Pulmonary artery endothelial cell (primary cell): ENCODE measurements around the gene L1CAM. TPM values are rescaled to one million over a fixed set of nuclear protein-coding genes. Genes with fewer than 3 reads are reported as not detected.

Source experiments
- DNase-seq: peaks from one replicate; pipeline ENCODE4 v3.0.0-alpha.2; 2011; ENCODE audit warnings: low read depth, low spot score
- total RNA-seq: library from RNA; depleted of rRNA; stranded (reverse); fragments of >200 nt; gene quantifications from 2 replicates; pipeline ENCODE4 v1.2.3, GENCODE V29; 2014

L1CAM gene
- total RNA-seq, 1 donor from 2014 or later = 0.13 TPM

DNA sequence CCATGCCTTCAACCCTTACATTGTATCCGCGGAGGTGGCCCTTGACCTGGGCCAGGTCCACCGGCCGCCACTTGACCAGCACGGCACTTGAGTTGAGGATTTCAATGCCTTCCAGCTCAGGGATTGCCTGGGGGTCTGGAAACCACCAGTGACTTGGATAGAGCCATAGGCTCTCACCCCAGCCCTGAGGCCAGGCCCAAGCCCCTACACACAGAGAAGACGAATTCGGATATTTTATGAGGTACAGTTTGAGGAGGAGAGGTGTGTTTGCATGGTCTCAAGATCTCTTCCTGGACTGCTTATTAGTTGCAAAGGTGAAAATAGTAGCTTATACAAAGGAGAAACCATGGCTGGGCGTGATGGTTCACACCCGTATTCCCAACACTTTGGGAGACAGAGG is 20.3 kb downstream of the L1CAM start:
- no peak for DNase-seq

DNA sequence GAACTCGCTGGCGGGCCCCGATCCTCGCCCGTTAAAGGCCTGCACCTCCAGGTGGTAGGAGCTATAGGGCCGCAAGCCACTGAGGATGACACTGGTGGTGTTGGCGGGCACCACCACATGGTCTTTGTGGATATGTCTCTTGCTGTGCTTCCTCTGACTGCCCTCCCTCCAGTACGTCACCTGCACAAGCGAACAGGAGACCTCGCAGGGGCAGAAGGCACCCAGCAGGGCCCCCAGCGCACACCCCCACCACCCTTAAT is 20.7 kb downstream of the L1CAM start:
- no peak for DNase-seq

DNA sequence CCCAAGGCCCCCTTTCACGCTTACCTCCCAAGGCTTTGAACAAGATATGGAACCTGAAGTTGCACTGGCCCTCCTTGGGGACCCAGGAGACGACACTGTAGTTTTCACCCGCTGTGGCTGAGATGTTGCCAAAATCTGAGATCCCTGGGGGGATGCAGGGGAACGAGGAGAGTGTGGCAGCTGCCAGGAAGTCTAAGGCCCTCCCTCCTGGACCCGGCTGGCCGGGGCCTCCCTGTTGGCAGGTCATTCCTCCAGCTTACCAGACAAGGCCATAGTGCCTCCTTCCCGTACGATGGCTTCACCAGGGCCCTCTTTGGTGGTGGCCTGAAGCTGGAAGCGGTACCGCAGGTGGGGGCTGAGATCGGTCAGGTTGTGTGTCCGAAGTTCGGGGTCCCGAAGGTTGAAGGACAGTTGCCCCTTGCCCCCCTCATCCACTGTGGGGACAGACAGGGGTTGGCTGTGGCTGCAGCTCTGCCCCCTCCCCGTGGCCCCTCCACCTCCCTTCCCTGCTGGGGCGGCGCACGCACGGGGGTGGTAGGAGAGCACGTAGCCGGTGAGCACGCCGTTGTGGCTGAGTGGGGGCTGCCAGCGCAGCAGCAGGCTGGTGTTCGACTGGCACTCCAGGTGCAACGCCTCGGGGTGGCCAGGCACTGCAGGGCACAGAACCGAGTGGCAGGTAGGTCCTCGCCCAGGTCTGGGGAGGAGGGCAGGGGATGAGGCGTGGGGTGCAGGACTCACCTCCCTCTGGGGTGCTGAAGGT is 21.2 kb downstream of the L1CAM start:
- no peak for DNase-seq

DNA sequence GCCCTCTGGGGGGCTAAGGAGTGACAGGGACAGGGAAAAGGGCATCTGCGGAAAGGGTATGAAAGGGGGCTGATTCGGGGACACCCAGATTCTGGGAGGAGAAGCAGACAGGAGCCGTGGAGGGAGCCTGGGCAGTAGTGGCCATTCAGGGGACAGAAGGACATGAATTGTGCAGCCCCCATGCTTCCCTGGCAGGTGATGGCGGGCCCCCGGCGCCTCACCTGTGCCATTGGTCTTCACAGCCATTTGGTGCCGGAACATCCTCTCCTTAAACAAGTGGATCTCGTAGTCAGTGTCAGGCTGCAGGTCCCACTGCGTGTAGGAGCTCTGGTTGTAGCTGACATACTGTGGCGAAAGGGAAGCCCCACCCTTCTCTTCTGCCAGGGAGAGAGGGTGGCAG is 21.9 kb downstream of the L1CAM start:
- DNase-seq = no peak

DNA sequence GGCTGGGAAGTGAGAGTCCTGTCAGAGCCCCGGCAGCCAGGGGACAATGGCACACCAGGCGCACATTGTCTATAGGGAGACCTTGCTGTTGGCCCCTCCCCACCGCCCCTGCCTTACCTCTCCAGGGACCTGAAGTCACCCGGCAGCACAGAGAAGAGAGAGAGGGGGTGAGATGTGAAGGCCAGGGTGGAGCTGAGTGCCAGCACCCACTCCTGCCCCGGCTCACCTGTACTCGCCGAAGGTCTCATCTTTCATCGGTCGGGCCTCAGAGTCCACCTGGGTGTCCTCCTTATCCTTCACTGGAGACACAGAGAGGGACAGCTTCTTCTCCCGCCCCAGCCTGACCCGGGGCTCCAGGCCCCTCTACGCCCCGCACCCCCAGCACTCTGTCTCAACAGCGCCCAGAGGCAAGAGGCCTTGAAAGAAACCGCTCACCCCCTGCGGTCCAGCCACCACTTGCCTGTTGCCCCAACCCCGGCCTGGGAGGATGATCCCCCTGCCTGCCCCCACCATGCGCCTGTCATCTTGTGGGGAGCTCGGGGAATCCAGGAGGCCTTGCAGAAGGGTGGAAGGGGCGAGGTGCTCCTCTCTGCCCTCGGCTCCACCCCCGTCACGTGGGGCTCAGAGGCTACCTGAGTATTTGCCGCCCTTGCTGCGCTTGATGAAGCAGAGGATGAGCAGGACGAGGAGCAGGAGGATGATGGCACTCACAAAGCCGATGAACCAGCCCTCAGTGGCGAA is 22.6 kb downstream of the L1CAM start:
- DNase-seq = no peak

DNA sequence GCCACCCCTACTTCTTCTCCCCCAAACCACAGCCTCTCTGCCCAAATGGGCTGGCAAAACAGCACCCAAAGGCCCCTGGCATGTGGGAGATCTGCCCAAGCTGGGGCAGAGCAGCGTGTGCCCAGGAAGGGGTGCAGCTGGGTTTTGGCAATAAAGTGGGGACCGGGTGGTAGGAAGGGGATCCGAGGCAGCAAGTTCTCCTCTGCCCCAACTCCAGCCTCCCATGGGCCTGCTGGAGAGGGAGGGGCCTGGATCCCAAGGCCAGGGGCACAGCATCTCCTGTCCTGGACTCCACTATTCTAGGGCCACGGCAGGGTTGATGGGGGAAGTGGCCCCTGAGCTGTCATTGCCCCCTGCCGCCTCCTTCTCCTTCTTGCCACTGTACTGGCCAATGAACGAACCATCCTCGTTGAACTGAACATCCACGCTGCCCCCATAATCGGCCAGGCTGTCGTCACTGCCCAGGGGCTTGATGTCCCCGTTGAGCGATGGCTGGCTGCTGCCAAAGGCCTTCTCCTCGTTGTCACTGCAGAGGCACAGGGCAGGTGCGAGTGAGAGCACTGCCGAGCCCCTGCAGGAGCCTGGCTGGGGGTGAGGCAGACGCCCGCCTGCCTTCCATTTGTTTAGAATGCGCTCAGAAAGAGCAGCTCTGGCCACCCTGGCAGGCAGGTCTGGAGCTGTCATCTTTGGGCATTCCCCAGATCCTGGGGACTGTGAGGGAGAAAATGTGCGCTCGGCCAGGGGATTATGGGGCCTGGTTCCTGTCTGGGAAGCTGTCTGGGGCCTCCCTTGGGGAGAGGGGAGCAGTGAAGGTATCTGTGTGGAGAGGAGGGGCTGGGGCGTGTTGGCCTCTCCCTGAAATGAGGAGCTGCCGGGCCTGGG is 23.4 kb downstream of the L1CAM start:
- no peak for DNase-seq

DNA sequence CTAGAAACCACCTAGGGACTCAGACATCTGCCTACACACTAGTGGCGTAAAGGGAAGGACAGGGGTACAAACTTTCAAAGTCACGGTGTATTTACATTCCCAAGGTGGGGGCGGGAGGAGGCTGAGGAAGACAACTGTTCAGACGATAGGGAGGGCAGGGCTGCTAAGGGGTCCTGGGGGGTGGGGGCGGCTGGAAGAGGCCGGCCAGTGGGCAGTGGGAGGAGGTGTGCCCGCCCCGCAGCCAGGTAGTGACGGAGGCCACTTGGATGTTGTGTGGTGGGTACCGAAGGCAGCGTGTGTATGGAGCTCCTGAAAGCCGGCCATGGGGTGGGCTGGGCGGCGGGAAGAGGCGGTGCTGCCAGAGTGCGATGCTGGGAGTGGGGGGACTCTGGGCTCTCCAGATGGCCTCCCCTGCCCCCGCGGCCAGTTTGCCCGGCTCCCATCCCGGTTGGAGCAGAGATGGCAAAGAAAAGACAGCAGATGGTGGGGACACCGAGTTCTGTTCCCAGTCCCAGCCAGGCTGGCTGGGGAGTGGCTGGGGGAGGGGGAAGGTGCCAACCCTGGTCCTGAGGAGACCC is 24.2 kb downstream of the L1CAM start:
- DNase-seq = no peak

DNA sequence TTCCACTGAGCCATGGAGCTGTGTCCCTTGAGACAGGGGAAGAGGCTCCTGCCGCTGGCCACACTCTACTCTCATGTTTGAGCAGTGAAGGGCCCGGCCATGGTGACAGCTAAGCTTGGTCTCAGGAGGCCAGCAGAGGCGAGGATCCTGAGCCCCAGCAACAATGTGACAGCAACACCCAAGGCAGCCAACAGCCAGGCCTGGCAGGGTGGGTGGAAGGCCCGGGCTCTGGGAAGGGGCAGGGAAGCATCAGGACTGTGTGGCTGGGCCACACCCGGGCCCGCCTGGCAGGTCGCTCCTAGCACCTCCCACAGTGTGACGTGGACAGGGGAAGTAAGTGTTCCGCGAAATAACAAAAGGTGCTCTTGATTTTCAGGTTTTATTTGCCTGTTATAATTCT is 24.8 kb downstream of the L1CAM start:
- DNase-seq = no peak

DNA sequence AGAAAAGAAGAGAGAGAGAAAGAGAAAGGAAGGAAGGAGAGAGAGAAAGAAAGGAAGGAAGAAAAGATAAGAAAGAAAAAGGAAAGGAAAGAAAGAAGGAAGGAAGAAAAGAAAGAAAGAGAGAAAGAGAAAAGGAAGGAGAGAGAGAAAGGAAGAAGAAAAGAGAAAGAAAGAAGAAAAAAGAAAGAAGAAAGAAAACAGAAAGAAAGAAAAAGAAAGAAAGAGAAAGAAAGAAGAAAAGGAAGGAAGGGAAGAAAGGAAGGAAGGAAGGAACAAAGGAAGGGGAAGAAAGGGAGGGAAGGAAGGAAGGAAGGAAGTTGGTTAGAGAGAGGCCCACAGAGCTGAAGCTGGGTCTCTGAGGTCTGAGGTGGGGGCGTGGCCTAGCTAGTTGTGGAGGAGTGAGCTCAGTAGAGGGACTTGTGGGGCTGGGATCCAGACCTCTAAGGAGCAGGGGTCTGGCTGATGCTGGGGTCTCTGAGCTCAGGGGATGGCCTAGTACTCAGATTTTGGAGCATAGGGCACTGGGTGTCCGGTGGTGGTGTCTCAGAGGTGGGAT is 28.5 kb downstream of the L1CAM start:
- DNase-seq = no peak

DNA sequence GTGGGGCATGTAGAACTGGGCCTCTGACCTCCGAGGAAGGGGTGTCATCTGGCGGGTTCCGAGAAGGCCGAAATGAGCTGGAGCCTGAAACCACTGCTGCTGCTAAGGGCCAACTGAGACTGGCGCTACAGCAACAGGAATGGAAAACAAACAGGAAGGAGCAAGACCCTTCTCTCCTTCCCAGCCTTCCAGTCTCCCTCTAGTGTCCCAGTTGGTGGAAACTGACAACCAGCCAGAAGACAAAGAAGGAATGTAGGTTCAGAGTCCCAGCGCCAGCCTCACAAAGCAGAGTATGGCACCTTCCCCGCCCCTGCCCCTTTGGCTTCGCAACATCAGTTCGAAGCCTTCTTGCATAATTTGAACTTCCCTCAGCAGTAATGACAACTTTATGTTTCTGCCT is 31.3 kb downstream of the L1CAM start:
- DNase-seq = no peak

DNA sequence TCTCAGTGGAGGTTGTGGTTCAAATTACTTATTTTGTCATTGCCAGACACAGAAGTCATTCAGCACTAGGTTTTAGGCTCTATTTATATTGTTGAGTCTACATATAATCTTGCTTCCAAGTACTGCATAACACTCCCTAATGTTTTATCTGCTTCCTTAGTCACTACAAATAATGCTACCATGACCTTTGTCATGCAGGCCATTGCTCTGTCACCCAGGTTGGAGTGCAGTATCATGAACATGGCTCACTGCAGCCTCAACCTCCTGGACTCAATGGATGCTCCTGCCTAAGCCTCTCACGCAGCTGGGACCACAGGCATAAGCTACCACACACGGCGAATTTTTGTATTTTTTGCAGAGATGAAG is 32.1 kb downstream of the L1CAM start:
- DNase-seq = no peak

DNA sequence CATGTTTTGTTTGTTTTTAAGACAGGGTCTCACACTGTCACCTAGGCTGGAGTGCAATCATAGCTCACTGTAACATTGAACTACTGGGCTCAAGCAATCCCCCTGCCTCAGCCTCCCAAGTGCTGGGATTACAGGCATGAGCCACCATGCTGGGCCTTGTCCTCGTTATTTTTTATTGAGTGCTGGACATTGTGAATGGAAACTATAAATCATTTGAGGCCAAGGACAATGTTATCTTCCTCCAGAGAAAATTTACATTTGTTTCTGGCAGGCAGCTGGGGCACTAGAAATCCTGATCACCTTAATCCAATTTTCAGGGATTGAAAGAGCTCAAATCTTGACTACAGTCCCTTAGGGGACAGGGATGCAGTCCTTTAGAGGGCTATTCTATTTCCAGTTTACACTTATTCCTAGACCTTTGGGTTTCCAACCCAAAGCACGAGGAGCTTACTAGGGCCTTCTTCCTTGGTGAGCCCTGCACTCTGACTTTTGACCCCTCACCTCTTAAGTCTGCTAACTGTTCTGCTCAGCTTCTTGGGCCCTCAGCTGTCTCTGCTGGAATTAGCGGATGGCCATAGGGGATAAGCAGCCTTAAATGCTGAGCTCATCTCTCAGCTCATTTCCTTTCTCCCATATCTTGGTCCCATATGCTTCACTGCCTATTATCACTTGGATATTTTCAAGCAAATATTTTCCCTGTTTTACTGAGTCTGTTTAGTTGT is 32.6 kb downstream of the L1CAM start:
- DNase-seq = no peak

DNA sequence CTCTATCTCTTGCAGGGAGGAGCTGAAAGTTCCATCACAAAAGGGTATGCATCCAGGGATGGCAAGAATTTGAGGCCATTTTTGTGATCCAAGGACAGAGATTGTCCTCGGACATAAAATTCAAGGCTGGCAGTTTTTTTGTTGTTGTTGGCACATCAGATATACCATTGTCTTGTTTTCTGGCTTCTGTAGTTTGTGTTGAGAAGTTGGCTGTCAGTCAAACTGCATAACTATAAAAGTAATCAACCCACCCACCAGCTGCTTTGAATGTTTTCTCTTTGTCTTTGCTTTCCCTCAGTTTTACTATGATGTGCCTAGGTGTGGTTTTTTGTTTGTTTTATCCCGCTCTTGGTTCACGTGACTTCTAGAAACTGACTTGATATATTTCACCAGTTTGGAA is 34.0 kb downstream of the L1CAM start:
- no peak for DNase-seq

DNA sequence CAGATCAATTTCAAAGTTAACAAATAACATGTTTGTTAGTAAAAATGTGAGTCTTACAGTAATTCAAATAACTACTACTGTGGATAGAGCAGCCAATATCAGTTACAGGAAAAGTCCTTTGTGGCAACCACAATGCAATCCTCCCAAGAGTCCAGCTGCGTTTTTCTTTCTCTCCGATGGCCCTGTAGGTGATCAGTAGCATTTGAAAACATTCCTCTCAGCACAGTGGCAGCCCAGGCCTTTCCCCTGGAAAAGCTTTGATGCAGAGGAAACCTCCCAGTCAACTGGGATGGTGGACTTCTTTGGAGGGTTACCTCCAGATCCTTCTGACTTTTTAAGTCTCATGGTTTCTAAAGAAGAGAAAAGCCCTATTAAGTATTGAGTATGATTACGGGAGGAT is 37.6 kb downstream of the L1CAM start:
- DNase-seq = no peak

DNA sequence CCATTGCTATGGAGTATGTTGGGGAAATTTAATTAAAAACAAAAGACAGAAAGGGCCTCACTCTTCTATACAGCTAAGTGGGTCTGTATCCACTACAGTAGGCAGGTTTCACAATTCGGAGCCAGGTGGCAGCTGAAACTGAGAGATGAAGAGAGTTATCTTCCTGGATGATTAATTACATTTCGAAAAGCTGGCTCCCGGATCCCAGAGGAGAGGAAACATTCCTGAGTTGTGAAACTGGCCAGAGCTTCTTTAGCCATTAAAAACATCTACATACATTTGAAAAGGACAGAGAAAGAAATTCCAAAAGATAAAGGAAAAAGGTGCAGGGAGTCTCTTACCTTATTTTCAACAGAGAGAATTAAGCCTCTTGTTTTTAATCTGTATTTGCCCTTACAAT is 40.1 kb downstream of the L1CAM start:
- DNase-seq = no peak

DNA sequence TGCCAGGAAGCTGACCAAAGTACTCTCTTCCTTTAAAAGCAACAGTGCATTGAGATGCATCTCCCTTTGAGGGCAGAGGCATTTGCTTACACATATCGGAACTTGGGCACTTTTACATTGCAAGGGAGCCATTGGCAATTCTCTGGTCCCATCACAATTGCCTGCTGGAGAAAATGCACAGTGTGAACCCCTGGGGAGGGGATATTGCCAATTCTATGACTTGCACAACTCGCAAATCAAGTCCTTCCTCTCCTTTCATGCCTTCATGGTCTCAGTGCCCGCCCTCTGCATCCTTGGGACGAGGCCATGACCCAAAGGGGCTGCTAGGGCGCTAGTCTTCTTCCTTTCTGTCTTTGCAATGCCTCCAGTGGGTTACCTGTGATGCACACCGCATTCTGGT is 40.8 kb downstream of the L1CAM start:
- no peak for DNase-seq

DNA sequence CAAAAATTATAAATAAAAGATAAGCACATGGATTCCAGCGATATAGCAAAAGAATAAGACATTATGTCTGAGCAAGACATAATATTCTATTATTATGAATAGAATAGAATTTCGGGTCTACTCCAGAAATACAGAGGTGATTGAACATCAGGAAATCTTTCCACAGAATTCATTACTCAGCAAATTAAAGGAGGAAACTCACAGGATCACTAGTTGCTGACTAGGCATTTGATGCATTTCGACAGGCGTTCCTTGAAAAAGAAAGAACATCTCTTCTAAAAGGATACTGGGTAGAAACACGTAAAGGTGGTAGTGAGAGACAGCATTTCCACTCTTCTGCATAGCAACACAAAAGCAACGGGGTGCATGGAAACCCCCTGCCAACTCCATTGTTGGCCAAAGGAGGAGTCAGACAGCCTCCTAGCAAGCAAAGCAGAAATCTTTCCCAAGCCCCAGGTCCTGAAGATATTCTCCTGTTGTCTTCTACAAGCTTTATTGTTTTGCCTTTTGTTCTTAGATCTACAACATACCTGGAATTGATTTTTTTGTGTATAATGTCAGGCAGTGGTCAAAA is 41.4 kb downstream of the L1CAM start:
- DNase-seq = no peak

DNA sequence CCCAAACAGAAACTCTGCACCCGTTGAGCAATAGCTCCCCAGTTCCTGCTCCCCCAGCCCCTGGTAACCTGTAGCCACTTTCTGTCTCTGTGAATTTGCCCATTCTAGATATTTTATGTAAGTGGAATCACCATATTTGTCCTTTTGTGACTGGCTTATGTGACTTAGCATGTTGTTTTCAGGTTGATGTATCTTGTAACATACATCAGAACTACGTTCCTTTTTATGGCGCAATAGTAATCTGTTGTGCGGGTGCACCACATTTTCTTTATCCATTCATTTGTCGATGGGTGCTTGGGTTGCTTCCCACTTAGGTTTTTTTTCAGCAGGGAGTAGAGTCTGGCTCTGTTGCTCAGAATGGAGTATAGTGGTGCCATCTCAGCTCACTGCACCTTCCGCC is 49.1 kb downstream of the L1CAM start:
- no peak for DNase-seq

DNA sequence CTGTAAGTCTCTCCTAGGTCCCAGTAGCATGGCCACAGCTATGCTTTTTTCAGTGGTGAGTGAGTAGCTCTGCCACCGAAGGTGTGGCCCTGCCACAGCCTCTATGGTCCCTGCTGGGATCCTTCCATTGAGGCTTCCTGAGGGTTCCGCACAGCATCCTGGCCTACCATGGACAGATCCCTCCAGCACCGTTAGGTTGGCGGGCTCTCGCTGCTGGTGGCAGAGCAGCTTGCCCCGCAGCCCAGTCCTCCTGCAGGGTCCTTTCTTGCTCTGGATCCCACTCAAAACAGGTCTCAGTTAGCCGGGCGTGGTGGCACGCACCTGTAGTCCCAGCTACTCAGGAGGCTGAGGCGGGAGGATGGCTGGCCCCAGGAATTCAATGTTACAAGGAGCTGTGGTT is 53.2 kb downstream of the L1CAM start:
- DNase-seq = no peak

DNA sequence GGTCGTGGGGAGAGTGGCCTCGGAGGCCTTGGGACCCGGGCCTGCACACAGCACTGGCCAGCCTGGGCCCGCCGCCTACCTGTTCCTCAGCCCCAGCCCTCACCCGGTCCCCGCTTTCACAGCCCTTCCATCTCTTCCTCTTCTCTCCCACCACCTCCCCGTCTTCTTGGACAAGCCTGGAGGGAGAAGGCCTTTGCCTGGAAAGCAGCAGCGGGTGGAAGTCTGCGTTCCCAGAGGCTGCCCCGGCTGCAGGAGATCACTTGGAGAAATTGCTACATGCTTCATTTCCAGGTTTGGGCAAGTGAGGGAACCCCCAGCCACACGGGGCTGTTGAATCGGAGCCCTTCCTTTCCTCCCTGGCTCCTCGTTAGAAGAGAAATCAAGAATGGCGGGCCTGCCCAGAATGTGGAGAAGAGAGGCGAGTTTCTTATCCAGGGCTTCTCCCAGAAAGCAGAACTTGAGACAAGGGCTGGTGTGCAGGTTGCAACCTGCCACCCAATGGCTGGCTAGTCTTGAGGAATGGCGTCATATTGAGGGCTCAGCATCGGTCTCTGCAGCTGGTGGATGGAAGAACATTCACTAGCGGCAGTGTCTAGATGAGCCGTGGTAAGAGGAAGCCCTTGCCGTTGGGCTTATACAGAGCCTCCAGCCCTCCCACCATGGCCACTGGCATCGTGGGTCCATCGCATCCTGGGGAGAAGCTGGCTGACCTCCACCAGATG is 54.4 kb downstream of the L1CAM start:
- DNase-seq = no peak
